Urothelium cell line (cell line): ENCODE measurements around the gene NDUFAF2.
"Not testable (repeated sequence)": the region's sequence is repeated elsewhere in the genome, so short reads cannot be mapped to it uniquely, and the experiment has no call there.

ENCODE experiments used
- DNase-seq: peaks from one replicate; pipeline ENCODE4 v3.0.0; 2011; ENCODE audit warnings: low spot score, mixed read lengths
- FAIRE-seq: peaks from 2 replicates; lab custom pipeline; 2011; peaks lifted over from hg19 to GRCh38; lab: Jason Lieb, UNC

Gene NDUFAF2

GRCh38 chr5:61167382-61167781, 222.4 kb downstream of the NDUFAF2 start:
- peak; percentile 36 for DNase-seq

GRCh38 chr5:61168951-61169350, 223.9 kb downstream of the NDUFAF2 start:
- DNase-seq (no peak), FAIRE-seq (no peak)

More at GRCh38 chr5:61167382-61167781, 222.4 kb downstream of the NDUFAF2 start:
- FAIRE-seq: no peak

GRCh38 chr5:61171479-61171878, 226.5 kb downstream of the NDUFAF2 start:
- FAIRE-seq (no peak), DNase-seq (no peak)

GRCh38 chr5:61176631-61177030, 231.6 kb downstream of the NDUFAF2 start:
- FAIRE-seq: no peak
- no peak for DNase-seq

GRCh38 chr5:61177070-61177469, 232.1 kb downstream of the NDUFAF2 start:
- DNase-seq (no peak), FAIRE-seq (no peak)

GRCh38 chr5:61177716-61178115, 232.7 kb downstream of the NDUFAF2 start:
- no peak for FAIRE-seq
- DNase-seq: no peak

- FAIRE-seq: no peak
- DNase-seq: no peak
These were observed 233.7 kb downstream of the NDUFAF2 start for GRCh38 chr5:61178702-61179101.

GRCh38 chr5:61180886-61181285, 235.9 kb downstream of the NDUFAF2 start:
- FAIRE-seq (no peak), DNase-seq (no peak)

- FAIRE-seq: no peak
These were observed 237.4 kb downstream of the NDUFAF2 start for GRCh38 chr5:61182449-61182848.

GRCh38 chr5:61183538-61183937, 238.5 kb downstream of the NDUFAF2 start:
- DNase-seq (no peak), FAIRE-seq (no peak)

More at GRCh38 chr5:61182449-61182848, 237.4 kb downstream of the NDUFAF2 start:
- DNase-seq: no peak

GRCh38 chr5:61184708-61185107, 239.7 kb downstream of the NDUFAF2 start:
- FAIRE-seq (no peak), DNase-seq (no peak)

- no peak for DNase-seq
- FAIRE-seq: peak; percentile 88
These were observed 241.6 kb downstream of the NDUFAF2 start for GRCh38 chr5:61186634-61187033.

GRCh38 chr5:61187352-61187751, 242.3 kb downstream of the NDUFAF2 start:
- DNase-seq, FAIRE-seq: not testable (repeated sequence)

- FAIRE-seq, DNase-seq: not testable (repeated sequence)
These were observed 242.8 kb downstream of the NDUFAF2 start for GRCh38 chr5:61187826-61188225.

GRCh38 chr5:61198606-61199005, 253.6 kb downstream of the NDUFAF2 start:
- DNase-seq (no peak), FAIRE-seq (no peak)

GRCh38 chr5:61200582-61201155, 255.7 kb downstream of the NDUFAF2 start:
- no peak for FAIRE-seq
- no peak for DNase-seq

- DNase-seq (no peak), FAIRE-seq (no peak)
These were observed 257.2 kb downstream of the NDUFAF2 start for GRCh38 chr5:61202213-61202612.
